ENCODE data around the gene CHST9. TPM values are rescaled to one million over a fixed set of nuclear protein-coding genes. Genes with fewer than 3 reads are reported as not detected.

CHST9 gene
- polyA plus RNA-seq, 1 donor from 2014 or later, result 0.32 TPM

GRCh38 chr18:27054926-27055325 is 130.2 kb downstream of the CHST9 start:
- no peak overlapping the region for H3K27ac ChIP-seq (ENCODE audit: low read length)
- peak overlapping the region; percentile 0 for H3K4me2 ChIP-seq (ENCODE audit: low read length)
- no peaks in the 10 kb centered on the region for H3K9me2 ChIP-seq (ENCODE audit: insufficient read depth, low read length)
- TF ChIP-seq SMC3 (conservative IDR thresholded peaks at IDR 0.05; ENCODE audit: poor library complexity) (no peak), EZH2 (IDR thresholded peaks at IDR 0.05; ENCODE audit: borderline replicate concordance, insufficient read depth, low read length, poor library complexity, severe bottlenecking) (no peak), EP300 (conservative IDR thresholded peaks at IDR 0.05; ENCODE audit: poor library complexity, severe bottlenecking) (peak; percentile 18)
- H3K27me3 ChIP-seq (ENCODE audit: insufficient read depth, low read depth, low read length), result no peaks in the 10 kb centered on the region
- no peaks in the 10 kb centered on the region for H3K79me2 ChIP-seq (replicated peaks; ENCODE audit: insufficient read depth, low read length)
- no peaks in the 10 kb centered on the region for H3K9me3 ChIP-seq (ENCODE audit: low read length)
- no peak overlapping the region for H3K9ac ChIP-seq (ENCODE audit: low read length)
- no peak overlapping the region for H2AFZ ChIP-seq (ENCODE audit: low read depth, low read length)
- H3K36me3 ChIP-seq (ENCODE audit: insufficient read depth, low read length), result no peaks in the 10 kb centered on the region
- no peaks in the 10 kb centered on the region for H4K20me1 ChIP-seq (ENCODE audit: insufficient read depth)
- H3K4me3 ChIP-seq (ENCODE audit: low read length), result peak overlapping the region; percentile 1
- no peaks in the 10 kb centered on the region for H3F3A ChIP-seq (ENCODE audit: insufficient read depth, low read length, poor library complexity, severe bottlenecking)

DNA sequence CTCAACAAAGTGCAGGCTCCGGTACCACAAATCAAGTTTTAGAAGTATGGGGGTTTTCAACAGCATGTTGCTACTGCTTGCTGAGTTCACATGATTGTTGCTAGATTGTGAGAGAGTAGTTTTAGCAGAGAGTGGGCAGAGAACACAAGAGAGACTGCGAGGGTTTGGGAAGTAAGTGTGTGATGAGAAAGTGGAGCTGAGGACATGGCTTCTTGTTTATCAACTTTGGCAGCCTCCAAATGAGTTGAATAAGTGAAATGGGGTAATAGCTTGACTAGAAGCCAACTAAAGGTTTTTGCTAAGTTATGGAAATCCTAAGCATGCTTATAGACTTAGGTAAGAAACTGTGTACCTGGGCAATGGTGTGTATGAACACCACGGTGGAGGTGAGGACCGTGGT is 135.1 kb downstream of the CHST9 start:
- no peak overlapping the region for H3K27ac ChIP-seq (ENCODE audit: low read length)
- no peak overlapping the region for H3K4me2 ChIP-seq (ENCODE audit: low read length)
- H3K9me3 ChIP-seq (ENCODE audit: low read length), result no peaks in the 10 kb centered on the region
- H4K20me1 ChIP-seq (ENCODE audit: insufficient read depth), result no peaks in the 10 kb centered on the region
- H3K36me3 ChIP-seq (ENCODE audit: insufficient read depth, low read length), result no peaks in the 10 kb centered on the region
- no peaks in the 10 kb centered on the region for H3F3A ChIP-seq (ENCODE audit: insufficient read depth, low read length, poor library complexity, severe bottlenecking)
- no peaks in the 10 kb centered on the region for H3K79me2 ChIP-seq (replicated peaks; ENCODE audit: insufficient read depth, low read length)
- H3K27me3 ChIP-seq (ENCODE audit: insufficient read depth, low read depth, low read length), result no peaks in the 10 kb centered on the region
- no peak overlapping the region for H2AFZ ChIP-seq (ENCODE audit: low read depth, low read length)
- no peak overlapping the region for H3K4me3 ChIP-seq (ENCODE audit: low read length)
- no peaks in the 10 kb centered on the region for H3K9me2 ChIP-seq (ENCODE audit: insufficient read depth, low read length)
- TF ChIP-seq MXI1 (conservative IDR thresholded peaks at IDR 0.05; ENCODE audit: poor library complexity, severe bottlenecking) (no peak), TAF1 (IDR thresholded peaks at IDR 0.05; ENCODE audit: low read depth) (no peak), EP300 (conservative IDR thresholded peaks at IDR 0.05; ENCODE audit: poor library complexity, severe bottlenecking) (no peak), SMC3 (conservative IDR thresholded peaks at IDR 0.05; ENCODE audit: poor library complexity) (no peak), EZH2 (IDR thresholded peaks at IDR 0.05; ENCODE audit: borderline replicate concordance, insufficient read depth, low read length, poor library complexity, severe bottlenecking) (no peak), POLR2AphosphoS5 (IDR thresholded peaks at IDR 0.05) (no peak), RAD21 (conservative IDR thresholded peaks at IDR 0.05) (no peak)
- TF ChIP-seq, protein P1, sequence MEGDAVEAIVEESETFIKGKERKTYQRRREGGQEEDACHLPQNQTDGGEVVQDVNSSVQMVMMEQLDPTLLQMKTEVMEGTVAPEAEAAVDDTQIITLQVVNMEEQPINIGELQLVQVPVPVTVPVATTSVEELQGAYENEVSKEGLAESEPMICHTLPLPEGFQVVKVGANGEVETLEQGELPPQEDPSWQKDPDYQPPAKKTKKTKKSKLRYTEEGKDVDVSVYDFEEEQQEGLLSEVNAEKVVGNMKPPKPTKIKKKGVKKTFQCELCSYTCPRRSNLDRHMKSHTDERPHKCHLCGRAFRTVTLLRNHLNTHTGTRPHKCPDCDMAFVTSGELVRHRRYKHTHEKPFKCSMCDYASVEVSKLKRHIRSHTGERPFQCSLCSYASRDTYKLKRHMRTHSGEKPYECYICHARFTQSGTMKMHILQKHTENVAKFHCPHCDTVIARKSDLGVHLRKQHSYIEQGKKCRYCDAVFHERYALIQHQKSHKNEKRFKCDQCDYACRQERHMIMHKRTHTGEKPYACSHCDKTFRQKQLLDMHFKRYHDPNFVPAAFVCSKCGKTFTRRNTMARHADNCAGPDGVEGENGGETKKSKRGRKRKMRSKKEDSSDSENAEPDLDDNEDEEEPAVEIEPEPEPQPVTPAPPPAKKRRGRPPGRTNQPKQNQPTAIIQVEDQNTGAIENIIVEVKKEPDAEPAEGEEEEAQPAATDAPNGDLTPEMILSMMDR (IDR thresholded peaks at IDR 0.05; ENCODE audit: poor library complexity, severe bottlenecking), result no peak
- TF ChIP-seq, protein P2, sequence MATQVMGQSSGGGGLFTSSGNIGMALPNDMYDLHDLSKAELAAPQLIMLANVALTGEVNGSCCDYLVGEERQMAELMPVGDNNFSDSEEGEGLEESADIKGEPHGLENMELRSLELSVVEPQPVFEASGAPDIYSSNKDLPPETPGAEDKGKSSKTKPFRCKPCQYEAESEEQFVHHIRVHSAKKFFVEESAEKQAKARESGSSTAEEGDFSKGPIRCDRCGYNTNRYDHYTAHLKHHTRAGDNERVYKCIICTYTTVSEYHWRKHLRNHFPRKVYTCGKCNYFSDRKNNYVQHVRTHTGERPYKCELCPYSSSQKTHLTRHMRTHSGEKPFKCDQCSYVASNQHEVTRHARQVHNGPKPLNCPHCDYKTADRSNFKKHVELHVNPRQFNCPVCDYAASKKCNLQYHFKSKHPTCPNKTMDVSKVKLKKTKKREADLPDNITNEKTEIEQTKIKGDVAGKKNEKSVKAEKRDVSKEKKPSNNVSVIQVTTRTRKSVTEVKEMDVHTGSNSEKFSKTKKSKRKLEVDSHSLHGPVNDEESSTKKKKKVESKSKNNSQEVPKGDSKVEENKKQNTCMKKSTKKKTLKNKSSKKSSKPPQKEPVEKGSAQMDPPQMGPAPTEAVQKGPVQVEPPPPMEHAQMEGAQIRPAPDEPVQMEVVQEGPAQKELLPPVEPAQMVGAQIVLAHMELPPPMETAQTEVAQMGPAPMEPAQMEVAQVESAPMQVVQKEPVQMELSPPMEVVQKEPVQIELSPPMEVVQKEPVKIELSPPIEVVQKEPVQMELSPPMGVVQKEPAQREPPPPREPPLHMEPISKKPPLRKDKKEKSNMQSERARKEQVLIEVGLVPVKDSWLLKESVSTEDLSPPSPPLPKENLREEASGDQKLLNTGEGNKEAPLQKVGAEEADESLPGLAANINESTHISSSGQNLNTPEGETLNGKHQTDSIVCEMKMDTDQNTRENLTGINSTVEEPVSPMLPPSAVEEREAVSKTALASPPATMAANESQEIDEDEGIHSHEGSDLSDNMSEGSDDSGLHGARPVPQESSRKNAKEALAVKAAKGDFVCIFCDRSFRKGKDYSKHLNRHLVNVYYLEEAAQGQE (IDR thresholded peaks at IDR 0.05; ENCODE audit: borderline replicate concordance), result no peak
- H3K9ac ChIP-seq (ENCODE audit: low read length), result no peak overlapping the region

All from neural cell (in vitro differentiated cells).